HG02885 (cell line): Measurements from ENCODE around the gene DNAH5.

Experiments used
- ATAC-seq: cut with Tn5 transposase; IDR thresholded peaks from one replicate; pipeline ENCODE4 v1.9.1; 2021; ENCODE audit warnings: mild to moderate bottlenecking; ENCODE audit not compliant: unreplicated experiment, poor library complexity

DNAH5 gene

DNA sequence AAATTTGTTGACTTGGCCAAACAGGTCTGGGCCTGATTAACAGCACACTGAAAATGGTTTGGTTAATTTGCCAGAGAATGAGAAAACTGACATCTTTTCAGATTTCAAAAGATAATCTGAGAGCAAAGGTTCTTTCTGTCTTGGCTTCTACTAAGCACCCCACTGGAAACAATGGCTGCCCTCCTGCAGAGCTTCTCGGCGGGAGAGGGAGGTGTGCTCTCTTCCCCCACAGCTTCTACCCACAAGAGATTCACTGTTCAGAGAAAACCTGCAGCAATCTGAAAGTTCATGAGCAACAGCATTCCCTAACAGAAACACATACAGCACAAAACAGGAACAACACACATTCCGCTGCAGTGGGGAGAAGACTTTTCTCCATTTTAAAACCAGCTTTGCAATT, 3.0 kb downstream of the DNAH5 start:
- ATAC-seq: no peak

DNA sequence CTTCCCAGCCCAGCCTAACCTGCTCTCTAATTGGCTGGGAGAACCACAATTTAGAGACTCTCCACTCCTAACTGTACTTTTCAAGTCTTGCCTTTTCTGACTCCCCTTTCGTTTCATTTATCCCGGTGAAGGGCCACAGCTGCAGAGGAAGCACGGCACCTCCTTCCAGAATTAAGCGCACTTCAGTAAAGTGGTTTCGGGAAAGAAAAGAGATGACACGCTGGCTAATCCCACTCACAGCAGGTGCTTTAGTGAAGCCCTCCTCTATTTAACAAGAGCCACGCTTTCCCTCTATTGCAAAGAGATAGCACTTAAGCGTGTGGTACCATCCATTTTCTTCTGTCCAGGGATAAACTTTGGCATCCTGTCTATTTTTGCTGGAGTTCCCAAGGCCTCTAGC, 4.8 kb downstream of the DNAH5 start:
- ATAC-seq: no peak

DNA sequence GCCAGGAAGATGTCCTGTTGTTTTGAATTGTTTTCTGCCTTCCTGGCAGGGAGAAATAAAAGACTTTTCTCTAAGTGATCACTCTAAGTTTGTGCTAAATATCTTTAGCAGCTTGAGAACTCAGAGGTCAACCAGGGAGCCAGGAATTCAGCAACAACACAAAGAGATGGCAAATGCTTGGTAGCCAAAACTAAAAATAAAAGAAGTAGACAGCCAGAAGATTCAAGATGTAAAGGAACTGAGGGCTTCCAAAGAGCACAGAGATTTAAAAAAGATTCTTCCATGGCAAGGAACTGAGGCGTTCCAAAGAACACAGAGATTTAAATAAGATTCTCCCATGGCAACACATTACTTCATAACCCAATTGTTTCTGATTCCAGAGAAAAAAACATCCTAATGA, 9.6 kb downstream of the DNAH5 start:
- ATAC-seq: no peak

DNA sequence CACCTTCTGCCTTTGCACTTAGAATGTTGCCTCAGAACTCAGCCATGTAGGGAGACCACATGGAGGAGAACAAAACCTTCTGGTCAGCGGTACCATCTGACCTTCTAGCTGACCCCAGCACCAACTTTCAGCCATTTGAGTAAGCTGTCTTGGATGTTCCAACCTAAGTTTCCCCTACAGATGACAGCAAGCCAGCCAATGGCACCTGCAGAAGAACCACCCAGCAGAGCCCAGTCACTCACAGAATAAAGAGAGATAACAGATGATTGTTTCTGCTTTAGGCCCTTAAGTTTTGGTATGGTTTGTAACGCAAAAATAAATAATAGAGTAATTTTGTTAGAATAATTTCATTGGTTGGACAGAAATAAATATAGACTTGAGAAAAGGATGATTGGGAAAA, 10.4 kb downstream of the DNAH5 start:
- no peak for ATAC-seq

DNA sequence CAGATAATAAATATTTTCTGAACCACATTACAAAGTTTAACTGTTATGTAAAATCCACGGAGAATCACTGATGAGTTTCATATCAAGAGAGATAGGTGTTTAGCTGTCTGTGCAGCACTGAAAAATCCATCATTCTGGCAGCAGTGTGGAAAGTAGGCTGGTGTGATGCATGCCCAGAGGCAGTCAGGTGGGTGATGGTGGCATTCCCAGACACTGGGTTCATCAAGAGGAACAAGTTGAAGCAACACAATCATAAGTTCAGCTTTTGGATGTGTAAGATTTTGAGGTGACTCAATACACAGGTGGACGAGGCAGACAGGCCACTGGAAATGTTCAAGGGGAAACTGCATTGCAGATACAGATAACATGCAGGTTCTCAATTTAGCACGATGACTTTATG, 11.9 kb downstream of the DNAH5 start:
- no peak for ATAC-seq

DNA sequence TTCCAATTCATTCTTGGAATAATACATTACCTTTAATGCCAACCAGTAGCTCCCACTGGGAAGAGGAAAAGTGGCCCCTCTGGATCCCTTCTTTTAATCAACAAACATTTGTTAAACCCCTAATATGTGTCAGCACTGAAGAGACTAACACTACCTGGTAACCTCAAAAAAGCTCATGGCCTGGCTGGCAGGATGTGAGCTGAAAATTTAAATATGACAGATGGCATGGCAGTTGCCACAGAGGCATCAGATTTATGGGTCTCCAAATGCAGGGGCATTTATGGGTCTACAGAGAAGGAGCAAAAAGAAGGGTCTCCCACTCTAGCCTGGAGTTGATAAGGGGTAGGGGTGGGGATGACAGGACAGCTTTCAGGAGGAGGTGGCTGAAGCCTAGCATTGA, 12.5 kb downstream of the DNAH5 start:
- ATAC-seq: no peak

DNA sequence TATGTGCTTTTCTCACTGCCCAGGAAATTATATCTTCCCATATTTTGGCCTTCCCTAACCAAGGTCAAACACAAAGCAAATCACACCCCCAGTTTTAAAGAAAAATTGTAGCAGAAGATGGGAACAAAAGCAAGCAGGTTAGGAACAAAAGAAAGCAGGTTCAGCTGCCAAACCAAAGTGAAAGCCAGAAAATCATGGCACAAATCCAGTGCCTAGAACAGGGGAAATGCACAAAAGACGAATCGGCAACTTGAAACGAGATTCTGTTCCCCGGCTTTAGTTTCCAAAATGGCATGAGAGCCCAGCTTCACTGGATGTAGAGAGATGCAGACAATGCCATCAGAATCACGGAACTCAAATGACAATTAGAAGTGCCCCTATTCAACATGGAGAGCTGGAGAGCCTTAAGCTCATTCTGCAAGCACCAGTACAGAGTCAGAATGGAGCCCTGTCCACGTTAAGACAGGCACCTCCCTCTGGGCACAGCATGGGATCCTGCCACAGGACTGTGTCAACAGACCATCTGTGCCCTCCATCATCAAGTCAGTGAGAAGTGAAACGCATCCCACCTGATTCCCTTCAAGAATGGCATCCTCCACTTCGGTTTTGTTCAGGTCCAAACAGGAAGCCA, 13.8 kb downstream of the DNAH5 start:
- no peak for ATAC-seq

DNA sequence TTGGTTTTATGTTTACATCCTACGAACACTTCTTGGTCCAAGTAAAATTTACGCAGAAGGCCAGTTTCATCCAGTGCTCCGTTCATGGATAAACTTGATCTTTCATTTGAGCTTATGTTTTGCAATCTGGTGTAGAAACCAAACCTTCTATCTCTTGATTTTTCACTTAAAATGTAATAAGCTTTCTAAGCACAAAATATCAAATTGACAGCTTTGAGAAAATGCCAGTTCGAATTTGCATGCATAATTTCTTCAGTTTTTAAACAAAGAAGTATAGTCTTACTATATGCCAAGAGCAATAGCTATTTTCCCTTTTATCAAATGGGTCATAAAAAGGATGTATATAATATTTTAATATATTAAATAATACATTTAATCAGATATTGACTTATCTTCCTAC, 17.8 kb downstream of the DNAH5 start:
- ATAC-seq: no peak

DNA sequence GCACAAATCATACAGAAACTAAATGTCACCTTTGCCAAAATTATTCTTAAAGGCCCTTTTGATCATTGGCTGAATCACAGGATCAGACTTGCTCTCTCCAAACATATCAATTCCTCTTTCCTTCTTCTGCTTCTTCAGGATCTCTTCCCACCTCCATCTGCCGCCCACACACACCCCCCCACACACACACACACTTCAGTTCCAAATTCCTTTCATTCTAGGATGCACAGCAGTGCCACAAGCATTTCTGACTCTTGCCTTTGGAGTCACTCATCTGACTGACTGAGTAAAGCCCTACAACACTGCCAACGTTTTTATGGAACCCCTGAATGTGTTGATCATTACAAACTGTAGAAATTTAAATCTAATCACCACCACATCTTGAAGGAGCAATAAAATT, 22.9 kb downstream of the DNAH5 start:
- ATAC-seq: no peak

DNA sequence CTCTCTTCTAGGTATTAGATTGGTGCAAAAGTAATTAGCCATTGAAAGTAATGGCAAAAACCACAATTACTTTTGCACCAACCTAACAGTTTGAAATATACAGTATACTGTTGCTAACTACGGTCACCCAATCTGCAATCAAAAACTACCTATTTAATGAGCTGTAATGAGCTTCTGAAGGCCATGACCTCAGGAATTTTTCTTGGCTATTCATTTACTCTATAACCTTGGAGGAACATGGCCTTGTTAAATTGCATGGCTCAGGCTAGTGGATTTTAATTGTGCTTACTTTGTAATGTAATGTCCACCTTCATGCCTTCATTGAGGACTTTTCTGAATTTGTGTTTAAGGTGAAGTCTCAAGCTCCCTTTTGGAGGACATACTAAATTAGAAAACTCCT, 24.7 kb downstream of the DNAH5 start:
- ATAC-seq: no peak

DNA sequence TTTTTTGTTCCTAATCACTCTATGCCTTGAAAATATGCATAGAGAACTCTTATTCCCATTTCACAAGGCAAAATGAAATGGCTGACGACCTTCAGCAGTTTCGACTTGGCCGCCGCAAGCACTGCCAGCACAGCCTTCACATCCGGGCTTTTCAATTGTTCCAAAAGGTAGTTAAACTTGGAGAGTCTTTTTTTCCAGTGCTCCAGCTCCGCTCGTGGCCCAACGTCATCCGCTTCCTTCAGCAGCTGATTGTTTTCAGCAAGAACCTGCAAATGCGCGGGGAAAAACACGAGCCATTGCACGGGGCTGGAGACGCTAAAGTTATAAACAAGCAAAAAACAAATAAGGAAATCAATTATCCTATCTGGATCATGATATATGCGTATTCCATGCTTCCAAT, 25.4 kb downstream of the DNAH5 start:
- ATAC-seq: no peak

DNA sequence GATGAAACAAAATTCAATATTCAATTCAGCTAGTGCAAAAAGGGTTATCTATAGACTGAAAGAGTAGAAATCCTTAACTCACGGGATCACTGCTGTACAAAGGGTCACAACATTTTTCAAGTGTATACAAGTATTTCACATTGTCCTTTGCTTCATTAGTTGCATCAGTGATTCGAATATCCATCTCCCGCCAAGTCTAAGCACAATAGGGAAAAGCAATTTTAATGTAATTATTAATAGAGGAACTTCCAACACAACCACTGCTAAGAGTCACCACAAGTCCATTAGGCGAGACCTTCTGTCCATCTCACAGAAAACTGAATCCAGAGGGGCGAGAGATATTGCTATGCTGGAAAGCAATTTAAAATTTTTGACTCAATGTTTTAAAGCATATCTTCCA, 27.4 kb downstream of the DNAH5 start:
- no peak for ATAC-seq

DNA sequence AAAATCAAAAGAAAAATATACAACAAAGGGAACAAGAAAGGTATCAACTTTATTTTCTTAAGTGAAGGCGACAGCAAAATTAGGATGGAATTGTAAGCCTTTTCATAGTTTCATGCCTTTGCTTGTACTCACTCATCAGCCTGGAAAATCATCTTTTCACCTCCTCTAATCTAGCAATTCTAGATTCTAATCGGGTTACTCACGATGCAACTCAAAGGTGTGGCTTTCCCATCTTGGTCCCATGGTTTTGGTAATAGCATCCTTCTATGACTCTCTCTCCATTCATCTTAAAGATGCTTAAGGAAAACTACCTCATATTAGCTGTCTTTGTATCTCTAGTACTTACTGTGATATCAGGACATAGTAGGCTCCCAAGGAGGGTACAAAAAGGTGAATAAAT, 30.5 kb downstream of the DNAH5 start:
- ATAC-seq: no peak

DNA sequence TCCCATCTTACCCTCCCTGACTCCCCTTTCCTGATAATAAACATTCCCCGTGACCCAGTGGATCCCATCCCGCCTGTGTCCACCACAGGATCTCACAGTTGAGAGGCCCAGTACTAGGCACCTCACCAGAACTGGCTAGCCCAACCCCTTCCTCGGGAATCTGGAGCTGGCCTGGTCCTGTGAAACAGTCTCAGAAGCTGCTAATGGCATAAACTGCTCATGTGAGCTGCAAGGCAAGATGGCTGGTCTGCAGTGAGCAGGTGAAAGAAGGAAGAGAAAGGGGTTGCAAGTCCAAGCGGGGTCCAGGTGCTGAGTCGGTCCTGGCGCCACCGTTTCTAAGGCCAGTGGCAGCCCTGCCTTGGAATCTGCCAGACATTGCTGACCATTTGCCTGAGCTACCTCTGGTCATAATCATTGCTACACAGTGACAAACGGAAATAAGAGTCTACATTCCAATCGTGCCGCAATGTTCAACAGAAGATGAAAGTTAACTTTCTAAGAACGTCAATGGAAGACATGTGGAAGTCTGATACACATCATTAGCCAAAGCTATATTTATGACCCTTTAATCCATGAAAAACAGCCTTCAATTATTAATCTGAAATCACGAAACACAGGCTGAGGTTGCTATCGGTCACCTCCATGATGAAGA, 33.7 kb downstream of the DNAH5 start:
- no peak for ATAC-seq

DNA sequence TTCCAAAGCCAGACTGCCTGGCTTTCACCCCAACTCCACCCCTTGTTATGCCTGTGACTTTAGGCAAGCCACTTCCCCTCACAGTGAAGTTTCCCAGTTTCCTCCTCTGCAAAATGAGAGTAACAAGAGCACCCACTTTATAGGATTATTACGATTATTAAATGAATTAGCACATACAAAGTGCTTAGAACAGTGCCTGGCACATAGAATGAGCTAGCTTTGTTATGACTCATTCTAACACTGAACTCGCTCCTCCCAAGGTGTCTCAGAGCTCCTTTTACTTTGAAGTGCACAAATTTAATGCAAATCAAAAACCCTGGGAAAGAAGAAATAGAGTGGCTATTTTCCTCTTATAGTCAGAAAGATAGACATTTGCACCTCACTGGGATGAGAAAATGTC, 34.3 kb downstream of the DNAH5 start:
- no peak for ATAC-seq

DNA sequence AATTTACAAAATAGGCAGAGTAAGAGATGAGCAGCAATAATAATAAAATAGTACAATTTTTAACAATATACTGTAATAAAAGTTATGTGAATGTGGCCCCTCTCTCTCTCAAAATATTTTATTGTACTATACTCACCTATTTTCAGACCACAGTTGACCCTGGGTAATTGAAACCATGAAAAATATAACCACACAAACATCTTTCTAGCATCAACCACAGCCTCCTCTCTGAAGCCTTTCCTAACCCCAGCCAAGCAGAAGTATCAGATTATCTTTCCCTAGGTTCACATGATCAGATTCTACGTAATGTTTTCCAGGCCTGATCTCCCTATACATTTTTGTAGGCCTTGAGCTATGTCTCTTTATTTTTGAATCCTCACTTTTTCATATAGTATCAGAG, 35.2 kb downstream of the DNAH5 start:
- ATAC-seq: no peak

DNA sequence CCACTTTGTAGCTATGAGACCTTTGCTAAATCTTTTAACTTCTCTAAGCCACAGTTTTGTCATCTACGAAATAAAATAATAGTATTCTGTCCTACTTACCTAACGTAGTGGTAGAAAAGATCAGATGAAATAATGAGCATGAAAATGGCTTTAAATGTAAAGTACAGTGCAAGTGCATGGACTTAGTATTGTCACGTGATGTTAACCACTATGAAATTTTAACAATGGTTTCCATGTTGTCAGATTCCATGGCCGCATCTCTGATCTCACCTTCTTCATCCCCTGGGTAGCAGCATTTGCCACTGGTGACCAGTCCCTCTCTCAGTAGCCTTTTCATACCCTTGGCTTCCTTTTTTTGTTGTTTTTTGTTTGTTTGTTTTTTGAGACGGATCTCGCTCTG, 45.9 kb downstream of the DNAH5 start:
- no peak for ATAC-seq

DNA sequence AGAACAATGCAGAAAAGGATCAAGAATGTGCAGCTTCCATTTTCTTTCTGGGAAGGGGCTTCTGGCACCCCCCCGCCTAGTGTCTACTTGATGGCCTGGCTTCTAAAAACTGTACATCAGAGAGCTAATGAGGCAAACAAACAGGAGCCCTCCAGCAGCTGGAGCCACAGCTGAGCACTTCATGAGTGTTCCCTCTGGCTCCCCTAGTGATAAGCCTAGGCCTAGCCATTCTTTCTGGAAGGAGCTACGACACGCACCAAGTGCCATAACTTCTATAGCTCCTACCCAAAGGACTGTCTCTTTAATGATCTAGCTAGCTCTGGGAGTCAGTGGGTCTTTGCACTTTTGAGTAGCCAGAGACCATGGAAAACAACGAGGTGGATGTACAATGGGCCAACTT, 66.1 kb downstream of the DNAH5 start:
- no peak for ATAC-seq

DNA sequence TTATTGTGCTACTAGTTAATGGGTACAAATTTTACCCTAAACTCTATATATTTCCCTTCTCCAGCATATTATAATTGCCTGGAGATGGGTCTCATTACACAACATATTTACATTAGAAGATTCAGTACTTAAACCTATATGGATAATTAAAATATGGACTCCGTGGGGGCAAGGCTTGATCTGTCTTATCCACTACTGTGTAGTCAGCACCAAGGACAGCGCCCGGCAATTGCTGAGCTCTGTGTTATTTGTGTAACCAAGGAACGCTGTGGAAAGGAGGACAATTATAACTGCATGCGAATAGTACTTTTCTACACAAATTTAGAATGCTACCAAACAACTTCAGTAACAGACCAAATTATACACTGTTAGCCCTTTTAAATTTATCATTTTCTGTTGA, 77.7 kb downstream of the DNAH5 start:
- no peak for ATAC-seq

DNA sequence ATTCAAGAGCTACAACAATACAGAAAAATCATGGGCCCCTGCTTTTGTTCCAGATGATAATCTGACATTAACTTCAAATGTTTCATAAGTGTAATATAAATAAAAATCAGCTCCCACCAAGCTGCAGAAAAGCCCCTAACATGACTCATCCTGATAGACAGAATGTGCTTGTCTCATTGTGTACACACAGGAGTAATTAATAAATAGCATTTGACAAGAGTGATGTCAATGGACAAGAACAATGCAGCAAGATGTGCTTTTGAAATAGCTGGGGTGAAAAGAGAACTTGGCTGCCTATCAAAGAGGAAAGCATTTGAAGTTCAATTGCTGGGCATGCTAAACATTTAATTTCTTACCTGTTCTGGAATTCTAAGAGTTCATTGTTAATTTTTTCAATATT, 79.2 kb downstream of the DNAH5 start:
- no peak for ATAC-seq

DNA sequence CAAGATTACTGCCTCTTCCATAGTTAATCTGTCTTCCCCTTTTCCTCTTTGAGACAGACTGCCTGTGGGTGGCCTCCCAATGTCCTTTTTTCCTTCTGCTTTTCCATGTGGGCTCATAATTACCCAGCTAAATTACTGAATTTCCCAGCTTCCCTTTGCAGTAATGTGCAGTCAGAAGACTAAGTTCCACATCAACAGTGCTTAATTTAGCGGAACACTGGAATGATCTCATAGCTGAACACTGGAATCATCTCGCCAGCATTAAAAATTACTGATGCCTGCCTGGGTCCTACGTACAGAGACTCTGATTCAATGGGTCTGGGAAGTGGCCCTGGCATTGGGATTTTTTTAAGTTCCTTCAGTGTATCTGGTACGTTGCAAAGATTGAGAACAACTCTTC, 84.3 kb downstream of the DNAH5 start:
- no peak for ATAC-seq

DNA sequence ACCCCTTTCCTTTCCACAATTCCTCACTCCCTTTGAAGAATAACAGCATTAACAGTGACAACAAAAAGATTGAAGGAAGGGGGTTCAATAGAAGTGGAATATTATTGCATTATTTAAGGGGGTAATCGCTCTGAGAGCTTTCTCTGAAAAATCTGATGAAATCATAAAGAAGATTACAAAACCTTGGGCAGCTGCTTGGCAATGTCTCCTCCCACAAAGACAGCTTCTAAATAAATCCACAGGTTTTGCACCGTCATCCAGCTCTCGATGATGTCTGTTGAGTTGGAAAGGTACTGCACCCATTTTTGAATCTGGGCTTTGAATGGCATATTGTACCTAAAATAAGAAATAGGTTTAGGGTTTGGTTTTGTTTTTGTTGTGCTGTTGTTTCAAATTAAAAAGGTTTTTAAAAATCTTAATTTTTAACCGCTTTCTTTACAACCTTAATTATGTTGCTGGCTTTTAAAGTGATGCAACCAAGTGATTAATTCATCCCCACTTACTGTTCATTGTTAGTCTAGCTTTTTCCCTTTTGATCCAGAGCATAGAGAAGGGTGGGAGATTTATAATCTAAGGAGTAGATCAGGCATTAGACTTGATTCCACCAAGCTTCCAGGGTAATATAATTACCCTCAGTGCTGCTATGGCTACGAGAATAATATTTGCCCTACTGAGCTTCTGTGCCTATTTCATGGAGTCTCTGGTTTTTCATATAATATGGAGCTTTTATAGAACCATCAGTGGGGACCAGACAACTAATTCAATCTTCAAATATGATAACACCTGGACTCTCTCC, 85.0 kb downstream of the DNAH5 start:
- ATAC-seq: no peak
